Stimulated activated CD8-positive, alpha-beta memory T cell treated with anti-CD3 and anti-CD28 coated beads, Interleukin-15, amount 100 ng/mL, for 4 hours (primary cell): ENCODE data around the gene NCCRP1.
A peak's percentile ranks its signal among the peaks of the same experiment; 100 is the strongest.
"Not testable (repeated sequence)": the region's sequence is repeated elsewhere in the genome, so short reads cannot be mapped to it uniquely, and the experiment has no call there.

Source experiments
- DNase-seq, 2 donors: peaks; one replicate each; pipeline ENCODE4 v3.0.0-alpha.2; 2020; ENCODE audit warnings: low read depth in 2 of 2

The NCCRP1 gene

DNA sequence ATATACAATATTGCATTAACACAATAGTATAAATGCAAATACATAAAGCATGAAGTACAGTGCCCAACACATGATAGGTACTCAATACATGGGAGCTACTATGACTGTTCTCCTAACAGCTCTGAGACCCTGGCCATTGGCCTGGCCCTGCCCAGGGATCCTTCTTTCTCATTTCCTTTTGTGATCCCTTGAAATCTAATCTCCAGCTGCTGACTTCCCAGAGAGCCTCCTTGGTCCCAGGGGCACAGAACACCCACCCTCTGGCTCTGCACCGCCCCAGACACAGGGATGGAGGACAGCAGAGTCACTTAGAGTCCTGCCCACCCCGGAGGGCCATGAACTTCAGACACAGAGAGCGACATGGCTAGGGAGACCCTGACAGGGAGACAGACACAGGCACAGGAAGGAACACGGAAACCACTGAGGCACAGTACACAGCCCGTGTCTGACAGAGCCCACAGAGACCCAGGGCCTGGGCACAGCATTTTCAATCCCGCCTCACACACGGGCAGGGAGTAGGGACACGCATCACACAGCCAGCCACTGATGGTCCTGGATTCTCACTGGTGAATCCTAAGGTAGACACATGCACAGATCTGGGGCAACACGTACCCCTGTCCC, 11.5 kb downstream of the NCCRP1 start:
- no peak for DNase-seq

DNA sequence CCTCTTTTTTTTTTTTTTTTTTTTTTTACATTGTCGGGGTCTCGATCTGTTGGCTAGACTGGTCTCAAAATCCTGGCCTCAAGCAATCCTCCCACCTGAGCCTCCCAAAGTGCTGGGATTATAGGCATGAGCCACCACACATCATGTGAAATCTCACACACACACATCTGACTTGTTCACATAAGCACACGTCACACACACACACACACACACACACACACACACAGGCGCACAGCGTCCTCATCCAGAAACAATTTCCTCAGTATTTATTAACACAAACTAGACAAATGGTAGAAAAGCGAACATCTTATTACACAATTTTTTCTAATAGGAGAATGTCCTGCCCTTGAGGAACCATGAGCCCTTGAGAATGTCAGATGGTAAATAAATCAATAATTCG, 12.4 kb downstream of the NCCRP1 start:
- no peak for DNase-seq

DNA sequence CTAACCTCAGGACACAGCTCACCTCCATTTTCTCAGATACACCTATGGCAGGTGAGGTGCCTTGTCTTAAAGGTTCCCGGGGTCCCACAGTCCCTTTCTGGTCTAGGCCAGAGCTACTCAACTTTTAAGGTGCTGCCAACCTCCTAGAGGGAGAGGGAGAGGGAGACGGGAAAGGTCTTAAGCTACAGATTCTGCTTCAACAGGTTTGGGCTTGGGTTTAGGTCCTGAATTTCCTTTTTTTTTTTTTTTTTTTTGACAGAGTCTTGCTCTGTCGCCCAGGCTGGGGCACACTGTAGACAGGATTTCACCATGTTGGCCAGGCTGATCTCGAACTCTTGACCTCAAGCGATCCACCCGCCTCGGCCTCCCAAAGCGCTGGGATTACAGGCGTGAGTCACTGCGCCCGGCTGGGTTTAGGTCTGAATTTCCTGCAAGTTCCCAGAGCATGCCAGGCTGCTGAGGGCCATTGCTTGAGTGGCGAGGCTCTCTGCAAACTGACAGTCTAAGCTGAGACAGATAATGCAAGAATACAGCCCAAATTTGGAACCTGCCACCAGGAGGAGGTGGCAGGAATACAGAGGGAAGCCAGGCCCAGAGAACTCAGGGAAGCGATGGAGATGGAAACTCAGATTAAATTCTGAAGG, 15.1 kb downstream of the NCCRP1 start:
- DNase-seq, result no peak

DNA sequence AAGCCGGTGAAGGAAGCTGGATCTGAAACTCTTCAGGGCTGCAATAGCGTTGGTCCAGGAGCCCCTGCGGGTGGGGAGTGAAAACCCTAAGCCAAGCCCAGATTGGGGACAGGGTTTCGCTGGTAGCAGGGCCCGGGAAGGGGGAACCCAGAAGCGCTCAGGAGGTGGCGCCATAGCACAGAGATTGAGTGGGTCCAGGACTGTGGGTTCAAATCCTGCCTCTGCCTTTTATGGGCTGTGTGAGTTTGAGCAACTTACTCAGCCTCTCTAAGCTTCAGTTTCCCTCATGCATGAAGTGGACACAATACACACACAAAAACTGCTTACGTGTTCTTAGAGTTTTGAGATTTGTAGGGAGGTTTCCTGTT, 15.6 kb downstream of the NCCRP1 start:
- DNase-seq, result peak in 1 of 2 donors; percentile 13

DNA sequence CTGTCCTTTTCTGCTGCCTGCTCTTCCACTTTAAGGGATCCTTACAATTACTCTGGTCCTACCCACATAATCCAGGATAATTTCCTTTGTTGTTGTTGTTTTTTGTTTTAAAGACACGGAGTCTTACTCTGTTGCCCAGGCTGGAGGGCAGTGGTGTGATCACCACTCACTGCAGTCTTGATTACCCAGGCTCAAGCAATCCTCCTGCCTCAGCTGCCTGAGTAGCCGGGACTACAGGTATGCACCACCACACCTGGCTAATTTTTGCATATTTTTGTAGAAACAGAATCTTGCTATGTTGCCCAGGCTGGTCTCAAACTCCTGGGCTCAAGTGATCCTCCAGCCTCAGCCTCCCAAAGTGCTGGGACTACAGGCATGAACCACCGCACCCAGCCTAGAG, 18.6 kb downstream of the NCCRP1 start:
- DNase-seq, result not testable (repeated sequence)

DNA sequence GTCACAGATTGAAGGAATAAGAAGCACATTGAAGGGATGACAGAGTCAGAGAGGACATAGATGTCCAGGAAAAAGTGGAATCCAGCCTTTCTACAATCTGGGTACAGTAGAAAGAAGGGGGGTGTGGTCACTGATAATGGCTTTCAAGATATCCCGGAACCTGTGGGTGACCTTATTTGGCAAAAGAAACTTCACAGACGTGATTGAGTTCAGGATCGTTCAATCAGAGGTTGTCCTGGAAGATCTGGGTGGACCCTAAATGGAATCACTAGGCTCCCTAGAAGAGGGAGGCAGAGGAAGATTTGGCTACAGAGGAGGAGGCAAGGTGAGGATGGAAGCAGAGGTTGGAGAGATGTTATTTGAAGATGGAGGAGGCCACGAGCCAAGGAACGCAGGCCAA, 20.3 kb downstream of the NCCRP1 start:
- DNase-seq, result no peak

DNA sequence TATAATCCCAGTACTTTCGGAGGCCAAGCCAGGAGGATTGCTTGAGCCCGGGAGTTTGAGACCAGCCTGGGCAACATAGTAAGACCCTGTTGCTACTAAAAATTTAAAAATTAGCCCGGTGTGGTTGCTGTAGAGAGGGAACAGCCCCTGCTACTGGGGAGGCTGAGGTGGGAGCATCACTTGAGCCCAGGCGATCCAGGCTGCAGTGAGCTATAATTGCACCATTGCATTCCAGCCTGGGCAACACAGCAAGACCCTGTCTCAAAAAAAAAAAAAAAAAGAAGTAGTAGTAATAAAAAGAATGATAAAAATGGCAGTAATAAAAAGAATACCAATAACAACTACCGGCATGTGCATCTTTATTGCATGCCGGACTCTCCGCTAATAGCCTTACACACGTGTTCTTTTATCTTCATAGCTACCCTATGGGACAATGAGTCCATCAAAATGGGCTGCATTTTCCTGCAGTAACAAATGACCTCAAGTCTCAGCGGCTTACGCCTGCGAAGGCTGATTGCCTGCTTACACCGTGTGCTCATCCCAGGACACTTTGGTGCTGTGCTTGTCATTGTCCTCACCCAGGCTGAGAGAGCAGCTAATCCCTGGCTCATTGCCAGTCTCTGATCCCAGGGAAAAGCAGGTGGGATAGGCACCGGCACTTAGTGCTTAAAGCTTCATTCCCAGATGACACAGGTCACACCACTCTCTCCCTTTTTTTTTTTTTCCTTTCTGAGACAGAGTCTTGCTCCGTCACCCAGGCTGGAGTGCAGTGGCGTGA, 21.7 kb downstream of the NCCRP1 start:
- no peak for DNase-seq

DNA sequence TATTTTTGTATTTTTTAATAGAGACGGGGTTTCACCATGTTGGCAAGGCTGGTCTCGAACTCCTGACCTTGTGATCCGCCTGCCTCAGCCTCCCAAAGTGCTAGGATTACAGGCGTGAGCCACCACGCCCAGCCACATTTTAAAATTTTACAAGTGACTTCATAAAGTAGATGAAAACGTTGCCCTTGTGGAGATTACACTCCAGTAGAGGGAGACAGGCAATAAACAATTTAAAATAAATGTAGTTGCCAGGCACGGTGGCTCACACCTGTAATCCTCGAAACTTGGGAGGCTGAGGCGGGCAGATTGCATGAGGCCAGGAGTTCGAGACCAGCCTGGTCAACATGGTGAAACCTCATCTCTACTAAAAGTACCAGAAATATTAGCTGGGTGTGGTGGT, 22.3 kb downstream of the NCCRP1 start:
- DNase-seq, result not testable (repeated sequence)

DNA sequence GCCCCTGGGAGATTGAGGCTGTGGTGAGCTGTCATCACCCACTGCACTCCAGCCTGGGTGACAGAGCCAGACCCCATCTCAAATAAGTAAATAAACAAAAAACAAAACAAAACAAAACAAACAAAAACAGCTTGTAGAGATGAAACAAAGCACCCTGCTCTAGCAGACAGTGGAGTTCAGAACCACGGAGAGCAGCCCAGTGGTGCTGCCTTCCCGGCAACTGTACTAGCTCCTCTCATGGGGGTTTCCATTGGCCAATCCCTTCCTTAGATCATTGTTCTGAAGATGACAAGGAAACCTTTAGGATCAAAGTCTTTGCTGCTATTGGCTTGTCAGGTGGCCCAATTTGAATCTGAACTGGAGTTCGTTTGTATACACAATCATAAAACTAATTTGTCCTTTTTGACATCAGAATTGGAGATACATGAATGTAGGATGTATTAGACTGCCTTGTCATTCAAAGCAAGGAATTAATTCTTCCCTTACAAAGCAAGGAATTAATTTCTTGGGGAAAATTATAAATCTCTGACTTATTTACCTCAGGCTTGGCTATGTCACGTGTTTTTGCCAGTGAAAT, 27.0 kb downstream of the NCCRP1 start:
- DNase-seq, result no peak

DNA sequence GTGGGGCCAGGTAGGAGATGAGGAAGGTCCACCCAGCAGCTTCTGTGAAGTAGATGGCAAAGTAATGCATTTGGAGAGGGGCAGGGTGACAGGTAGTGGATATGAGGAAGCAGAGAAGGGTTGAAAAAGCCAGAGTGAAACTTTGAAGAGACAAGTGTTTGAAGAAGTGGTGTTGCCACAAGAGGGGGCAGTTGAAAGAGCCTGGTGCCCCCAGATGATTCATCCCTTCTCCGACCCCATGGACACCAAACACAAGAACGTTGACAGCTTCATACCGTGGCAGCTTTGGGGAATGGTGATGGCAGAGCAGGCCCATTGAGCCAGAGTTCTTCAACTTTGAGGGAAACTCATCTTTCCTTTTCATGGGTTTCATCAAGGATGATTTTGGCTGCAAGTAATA, 28.1 kb downstream of the NCCRP1 start:
- no peak for DNase-seq

DNA sequence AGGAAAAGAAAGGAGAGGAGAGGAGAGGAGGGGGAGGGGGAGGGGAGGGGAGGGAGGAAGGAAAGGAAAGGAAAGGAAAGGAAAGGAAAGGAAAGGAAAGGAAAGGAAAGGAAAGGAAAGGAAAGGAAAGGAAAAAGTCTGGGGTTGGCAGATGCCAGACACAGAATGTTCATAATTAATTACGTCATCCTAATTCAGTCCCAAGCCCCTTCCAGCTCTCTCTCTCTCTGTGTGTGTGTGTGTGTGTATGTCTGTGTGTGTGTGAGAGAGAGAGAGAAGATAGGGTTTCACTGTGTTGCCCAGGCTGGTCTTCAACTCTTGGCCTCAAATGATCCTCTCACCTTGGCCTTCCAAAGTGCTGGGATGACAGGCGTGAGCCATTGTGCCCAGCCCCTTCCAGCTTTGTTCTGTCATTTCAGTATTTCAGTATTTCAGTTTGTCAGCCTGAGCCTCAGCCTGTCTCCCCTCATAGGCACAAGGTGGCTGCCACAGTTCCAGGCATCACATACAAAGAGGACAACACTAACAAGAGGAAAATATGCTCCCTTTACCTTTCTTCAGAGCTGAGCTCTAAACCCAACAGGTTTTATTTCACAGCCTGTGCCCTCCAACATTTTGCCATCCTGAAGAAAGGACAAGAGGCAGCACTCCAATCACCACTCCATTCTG, 33.5 kb downstream of the NCCRP1 start:
- no peak for DNase-seq

DNA sequence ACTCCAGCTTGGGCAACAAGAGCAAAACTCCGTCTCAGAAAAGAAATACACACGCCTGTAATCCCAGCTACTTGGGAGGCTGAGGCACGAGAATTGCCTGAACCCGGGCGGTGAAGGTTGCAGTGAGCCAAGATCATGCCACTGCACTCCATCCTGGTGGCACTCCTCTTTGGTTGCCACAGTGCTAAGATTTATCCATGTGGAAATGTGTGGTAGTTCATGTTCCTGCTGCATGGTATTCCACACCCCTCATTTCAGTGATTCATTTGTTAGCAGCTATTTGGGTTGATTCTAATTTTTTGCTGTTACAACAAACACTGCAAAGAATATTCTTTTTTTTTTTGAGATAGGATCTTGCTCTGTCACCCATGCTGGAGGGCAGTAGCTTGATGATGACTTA, 35.9 kb downstream of the NCCRP1 start:
- DNase-seq, result no peak

DNA sequence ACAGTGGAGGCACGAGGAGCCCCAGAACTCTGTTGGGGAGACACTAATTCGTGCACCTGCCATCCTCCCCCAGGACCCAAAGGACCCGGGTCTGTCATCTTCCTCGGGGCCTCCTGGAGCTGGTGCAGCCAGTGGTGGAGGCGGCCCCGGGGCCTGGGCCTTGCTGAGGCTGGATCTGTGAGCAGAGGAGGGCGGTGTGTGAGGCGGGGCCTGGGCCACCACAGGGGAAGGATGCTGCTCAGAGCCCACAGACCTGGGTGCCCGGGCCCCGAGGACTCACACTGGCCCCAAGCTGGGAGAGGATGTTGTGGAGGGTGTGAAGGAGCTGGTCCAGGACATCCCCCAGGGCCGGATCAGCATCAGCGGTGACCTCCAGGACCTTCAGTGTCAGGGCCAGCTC, 39.8 kb downstream of the NCCRP1 start:
- DNase-seq, result no peak

DNA sequence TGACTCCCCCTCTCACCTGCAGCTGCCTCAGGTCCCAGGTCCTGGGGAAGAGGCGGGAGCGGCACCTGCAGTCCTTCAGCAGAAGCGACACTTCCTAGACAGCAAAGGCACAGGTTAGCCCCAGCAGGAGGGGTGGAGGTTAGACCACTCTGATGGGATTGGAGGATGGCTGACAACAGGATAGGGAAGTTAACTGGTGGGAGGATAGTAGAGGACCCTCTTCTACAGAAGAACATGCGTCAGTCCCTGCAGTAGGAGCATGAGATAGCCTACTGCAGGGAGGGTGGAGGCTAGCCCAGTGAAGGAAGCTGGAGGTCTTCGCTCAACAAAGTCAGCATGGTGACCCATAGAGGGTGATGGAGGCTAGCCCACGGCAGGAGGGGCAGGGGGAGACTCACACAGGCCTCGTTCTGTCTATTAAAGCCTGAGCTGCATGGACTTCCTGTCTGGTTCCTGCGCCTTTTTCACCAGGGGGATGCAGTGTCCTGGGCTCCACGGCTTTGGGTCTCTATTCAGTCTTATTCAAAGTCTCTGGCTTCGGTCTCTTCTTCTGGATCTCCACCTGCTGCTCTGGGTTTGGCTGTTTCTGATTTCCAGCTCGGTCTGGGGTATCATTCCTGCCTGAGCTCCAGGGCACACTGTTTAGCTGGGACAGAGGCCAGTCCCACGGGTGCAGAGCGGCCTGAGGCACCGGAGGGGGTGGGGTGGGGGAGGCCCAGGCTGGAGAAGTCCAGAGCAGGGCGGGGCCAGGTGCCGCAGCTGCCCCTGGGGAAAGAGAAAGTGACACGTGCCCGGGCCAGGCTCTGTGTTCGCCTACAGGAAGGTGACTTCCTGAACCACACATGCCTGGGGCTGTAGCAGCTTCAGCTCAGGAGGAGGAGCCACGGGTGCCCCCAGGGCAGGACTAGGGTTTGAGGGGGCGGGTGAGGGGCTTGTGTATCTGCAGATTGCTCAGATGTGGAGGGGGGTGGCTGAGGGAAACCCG, 40.7 kb downstream of the NCCRP1 start:
- peak; percentile 8 to 20 for DNase-seq

DNA sequence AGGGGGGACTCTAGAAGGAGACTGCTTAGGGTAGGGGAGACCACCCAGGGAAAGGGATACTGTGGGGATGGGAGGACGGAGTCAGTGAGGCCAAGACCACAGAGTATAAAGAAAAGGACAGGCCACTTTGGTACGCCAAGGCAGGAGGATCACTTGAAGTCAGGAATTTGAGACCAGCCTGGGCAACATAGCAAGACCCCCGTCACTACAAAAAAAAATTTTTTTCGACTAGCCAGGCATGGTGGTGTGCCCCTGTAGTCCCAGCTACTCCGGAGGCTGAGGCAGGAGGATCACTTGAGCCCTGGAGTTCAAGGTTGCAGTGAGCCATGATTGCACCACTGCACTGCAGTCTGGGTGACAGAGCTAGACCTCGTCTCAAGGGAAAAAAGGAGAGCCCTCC, 41.4 kb downstream of the NCCRP1 start:
- DNase-seq, result no peak

DNA sequence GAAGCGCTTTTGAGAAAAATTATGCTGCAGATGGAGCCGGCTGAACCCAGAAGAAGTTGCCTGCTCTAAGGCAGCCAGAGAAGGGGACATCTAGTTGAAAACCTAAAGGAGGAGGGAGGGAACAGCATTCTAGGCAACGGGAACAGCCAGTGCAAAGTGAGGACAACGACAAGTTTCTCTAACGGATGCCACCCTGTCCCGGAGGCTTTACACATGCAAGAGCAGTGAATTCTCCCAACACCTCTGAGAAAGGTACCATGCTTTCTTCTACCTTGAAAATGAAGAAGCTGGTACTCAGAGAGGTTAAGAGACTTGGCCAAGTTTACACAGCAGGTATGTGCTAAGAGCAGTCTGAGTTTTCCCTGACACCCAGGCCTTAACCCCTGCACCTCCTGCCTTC, 42.2 kb downstream of the NCCRP1 start:
- no peak for DNase-seq

DNA sequence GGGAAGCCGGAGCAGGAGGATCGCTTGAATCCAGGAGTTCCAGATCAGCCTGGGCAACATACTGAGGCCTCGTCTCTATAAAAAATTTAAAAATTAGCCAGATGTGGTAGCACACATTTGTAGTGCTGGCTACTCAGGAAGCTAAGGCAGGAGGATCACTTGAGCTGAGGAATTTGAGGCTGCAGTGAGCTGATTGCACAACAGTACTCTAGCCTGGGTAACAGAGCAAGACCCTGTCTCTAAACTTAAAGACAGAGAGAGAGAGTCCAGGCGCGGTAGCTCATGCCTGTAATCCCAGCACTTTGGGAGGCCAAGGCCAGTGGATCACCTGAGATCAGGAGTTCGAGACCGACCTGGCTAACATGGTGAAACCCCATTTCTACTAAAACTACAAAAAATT, 43.7 kb downstream of the NCCRP1 start:
- no peak for DNase-seq

DNA sequence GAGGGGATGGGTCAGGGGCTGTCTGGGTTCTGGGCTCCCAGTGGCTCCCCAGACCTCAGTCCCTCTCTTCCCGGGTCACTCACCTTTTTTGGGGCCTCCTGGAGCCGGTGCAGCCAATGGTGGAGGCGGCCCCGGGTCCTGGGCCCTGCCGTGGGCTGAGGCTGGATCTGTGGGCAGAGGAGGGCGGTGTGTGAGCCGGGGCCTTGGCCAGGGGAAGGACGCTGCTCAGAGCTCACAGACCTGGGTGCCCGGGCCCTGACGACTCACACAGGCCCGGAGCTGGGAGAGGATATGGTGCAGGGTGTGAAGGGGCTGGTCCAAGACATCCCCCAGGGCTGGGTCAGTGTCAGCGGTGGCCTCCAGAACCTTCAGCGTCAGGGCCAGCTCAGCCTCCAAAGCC, 47.0 kb downstream of the NCCRP1 start:
- not testable (repeated sequence) for DNase-seq

DNA sequence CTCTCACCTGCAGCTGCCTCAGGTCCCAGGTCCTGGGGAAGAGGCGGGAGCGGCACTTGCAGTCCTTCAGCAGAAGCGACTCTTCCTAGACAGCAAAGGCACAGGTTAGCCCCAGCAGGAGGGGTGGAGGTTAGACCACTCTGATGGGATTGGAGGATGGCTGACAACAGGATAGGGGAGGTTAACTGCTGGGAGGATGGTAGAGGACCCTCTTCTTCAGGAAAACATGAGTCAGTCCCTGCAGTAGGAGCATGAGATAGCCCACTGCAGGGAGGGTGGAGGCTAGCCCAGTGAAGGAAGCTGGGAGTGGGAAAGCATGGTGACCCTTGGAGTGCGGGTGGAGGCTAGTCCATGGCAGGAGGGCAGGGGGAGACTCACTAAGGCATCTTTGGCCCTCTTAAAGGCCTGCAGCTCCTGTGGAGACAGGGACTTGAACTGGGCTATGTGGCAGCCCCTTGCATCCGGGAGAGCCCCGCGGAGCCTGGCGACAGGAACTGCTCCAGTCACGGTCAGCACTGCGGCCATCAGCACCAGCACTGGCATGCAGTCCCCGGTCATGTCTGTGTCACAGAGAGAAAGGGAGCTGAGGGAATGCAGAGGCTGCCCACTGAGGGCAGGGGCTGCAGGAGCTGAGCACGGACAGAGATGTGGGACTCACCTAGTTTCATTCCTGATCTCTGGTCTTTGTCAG, 47.8 kb downstream of the NCCRP1 start, which contains the start of gene IFNL3:
Gene IFNL3 (minus strand): TSS at position 597 of the 691 bp plus-strand sequence. CDS start 39 bp downstream, at position 558.
- not testable (repeated sequence) for DNase-seq

DNA sequence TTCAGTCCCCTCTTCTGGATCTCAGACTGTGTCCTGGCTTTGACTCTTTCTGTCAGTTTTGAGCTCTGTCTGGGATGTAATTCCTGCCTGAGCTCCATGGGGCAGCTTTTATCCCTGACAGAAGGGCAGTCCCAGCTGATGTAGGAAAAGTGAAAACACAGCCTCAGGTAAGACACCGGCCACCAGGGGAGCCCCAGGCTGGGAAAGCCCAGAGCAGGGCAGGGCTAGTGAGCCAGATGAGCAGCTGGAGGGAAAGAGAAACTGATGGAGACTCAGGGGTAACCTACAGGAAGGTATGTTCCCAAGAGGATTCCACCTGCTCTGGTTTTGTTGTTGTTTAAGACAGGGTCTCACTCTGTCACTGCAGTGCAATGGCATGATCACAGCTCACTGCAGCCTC, 48.4 kb downstream of the NCCRP1 start:
- not testable (repeated sequence) for DNase-seq
